ENCODE data around the gene GRK2.

GRCh38 chr11:67301313-67301921 is 35.1 kb downstream of the GRK2 start:
- TF ChIP-seq CTCF (IDR thresholded peaks at IDR 0.05) (no peak), ZFX (IDR thresholded peaks at IDR 0.05; ENCODE audit: borderline replicate concordance) (no peak)
